Suprapubic skin (tissue), 3 donors: ENCODE results near the gene NRAS.

Experiments used
- POLR2A ChIP-seq, 2 donors: fragments of 450-650 bp; IDR thresholded peaks; one replicate each; pipeline ENCODE4 v1.6.1; 2017; ENCODE audit warnings: antibody characterized with exemption in 2 of 2, mild to moderate bottlenecking in 2 of 2, moderate library complexity in 2 of 2
- TF ChIP-seq, protein P1 (sequence below), 2 donors: fragments of 200-600 bp in 1 of 2; fragments of 450-650 bp in 1 of 2; sonication (generic) in 1 of 2; IDR thresholded peaks; one replicate each; pipeline ENCODE4 v1.5.1; 2016 to 2019; ENCODE audit warnings: antibody characterized with exemption in 2 of 2, mild to moderate bottlenecking in 1 of 2, moderate library complexity in 1 of 2

DNA sequence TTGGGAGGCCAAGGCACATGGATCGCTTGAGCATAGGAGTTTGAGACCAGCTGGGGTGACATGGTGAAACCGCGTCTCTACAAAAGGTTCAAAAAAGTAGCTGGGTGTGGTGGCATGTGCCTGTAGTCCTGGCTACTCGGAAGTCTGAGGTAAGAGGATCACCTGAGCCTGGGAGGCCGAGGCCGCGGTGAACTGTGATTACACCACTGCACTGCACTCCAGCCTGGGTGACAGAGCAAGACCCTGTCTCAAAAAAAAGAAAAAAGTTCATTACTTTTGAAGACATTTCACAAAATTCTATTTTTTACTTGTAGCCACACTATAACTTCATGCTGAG, 44.7 kb downstream of the NRAS start:
- TF ChIP-seq POLR2A (IDR thresholded peaks at IDR 0.05), result no peak
- TF ChIP-seq, protein P1, sequence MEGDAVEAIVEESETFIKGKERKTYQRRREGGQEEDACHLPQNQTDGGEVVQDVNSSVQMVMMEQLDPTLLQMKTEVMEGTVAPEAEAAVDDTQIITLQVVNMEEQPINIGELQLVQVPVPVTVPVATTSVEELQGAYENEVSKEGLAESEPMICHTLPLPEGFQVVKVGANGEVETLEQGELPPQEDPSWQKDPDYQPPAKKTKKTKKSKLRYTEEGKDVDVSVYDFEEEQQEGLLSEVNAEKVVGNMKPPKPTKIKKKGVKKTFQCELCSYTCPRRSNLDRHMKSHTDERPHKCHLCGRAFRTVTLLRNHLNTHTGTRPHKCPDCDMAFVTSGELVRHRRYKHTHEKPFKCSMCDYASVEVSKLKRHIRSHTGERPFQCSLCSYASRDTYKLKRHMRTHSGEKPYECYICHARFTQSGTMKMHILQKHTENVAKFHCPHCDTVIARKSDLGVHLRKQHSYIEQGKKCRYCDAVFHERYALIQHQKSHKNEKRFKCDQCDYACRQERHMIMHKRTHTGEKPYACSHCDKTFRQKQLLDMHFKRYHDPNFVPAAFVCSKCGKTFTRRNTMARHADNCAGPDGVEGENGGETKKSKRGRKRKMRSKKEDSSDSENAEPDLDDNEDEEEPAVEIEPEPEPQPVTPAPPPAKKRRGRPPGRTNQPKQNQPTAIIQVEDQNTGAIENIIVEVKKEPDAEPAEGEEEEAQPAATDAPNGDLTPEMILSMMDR (IDR thresholded peaks at IDR 0.05), result no peak
